GM12892 (cell line): Measurements from ENCODE around the gene TENM3.

Experiments used
- DNase-seq: peaks from one replicate; pipeline ENCODE4 v3.0.0; 2011; ENCODE audit not compliant: insufficient read length
- FAIRE-seq: peaks from 2 replicates; lab custom pipeline; 2011; peaks lifted over from hg19 to GRCh38; lab: Jason Lieb, UNC
- POLR2A ChIP-seq: IDR thresholded peaks from 2 replicates; pipeline ENCODE4 v1.6.1; 2011; ENCODE audit warnings: low read depth, low read length, control low read depth
- POLR2AphosphoS5 ChIP-seq: IDR thresholded peaks from 2 replicates; pipeline ENCODE4 v1.6.1; 2011; ENCODE audit warnings: low read depth, low read length, control low read depth
- TAF1 ChIP-seq: IDR thresholded peaks from 2 replicates; pipeline ENCODE4 v1.6.1; 2011; ENCODE audit warnings: low read depth, mild to moderate bottlenecking, control low read depth, low read length, borderline replicate concordance

Gene TENM3

DNA sequence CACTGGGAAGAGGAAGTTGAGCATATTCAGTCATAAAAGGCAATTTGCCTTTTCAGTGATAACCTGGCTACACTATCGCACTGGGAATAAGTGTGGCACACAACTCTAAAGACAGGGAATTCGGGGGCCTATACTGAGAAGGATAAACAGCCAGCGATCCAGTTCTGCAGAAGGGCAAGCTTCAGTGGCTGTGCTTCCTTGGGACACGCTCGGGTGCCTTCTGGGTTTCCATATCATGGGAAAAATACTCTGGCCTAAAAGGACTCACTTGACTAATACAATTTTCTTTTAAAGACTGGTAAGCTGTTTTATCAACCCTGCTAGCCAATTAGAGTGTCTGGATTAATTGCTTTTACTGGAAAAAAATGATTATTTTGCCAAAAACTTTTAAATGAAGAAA, 58.5 kb downstream of the TENM3 start:
- no peak for FAIRE-seq
- TF ChIP-seq TAF1 (no peak), POLR2AphosphoS5 (no peak), POLR2A (no peak)
- no peak for DNase-seq

DNA sequence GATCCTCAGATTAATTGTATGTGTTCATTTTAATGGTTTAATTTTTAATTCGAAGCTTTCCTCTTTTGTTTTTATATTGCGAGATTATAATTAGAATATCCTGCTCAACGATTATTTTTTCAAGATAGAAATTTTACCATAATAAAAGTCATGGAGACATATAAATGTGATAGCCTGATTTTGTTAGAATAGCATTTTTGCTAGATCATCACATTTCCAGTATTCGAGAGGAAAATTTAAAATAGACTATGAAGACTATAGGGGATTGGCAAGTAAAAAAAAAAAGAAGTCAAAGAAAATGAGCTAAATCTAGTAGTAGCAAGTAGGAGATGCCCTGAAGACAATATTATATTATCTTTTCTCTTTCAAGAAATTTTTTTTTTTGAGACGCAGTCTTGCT, 60.6 kb downstream of the TENM3 start:
- no peak for TF ChIP-seq POLR2AphosphoS5
- no peak for TF ChIP-seq POLR2A
- no peak for TF ChIP-seq TAF1
- FAIRE-seq (no peak), DNase-seq (no peak)

DNA sequence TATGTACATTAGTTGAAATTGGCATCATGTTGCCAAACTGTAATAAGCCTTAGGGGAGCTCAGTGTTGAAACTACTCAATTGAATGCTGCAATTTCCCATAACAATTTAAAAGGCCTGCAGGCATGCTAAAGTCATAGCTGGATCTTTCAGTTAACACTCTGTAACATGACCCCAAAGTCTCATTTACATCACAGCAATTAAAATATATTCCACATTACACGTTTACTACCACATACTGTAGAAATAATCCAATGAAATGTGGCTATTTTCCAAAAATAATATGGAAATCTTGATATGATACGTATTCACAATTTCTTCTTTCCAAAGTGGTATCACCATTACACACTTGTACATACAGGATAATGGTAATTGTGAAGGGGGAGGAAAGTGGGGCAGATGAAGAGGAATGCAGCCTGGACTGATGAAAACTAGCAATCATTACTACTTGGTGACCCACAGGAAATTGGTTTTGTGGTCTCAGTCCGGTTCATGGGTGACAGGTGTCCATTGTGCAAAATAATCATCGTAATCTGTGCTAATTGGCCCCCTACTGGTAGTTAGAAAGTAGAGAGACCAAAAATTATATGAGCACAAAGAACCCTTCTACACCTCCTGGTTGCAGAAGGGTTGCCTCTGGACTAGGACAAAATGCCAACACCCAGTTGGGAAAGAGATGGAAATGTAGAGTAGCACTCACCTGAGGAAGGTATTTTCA, 63.7 kb downstream of the TENM3 start:
- FAIRE-seq (no peak), DNase-seq (no peak)
- TF ChIP-seq TAF1: no peak

DNA sequence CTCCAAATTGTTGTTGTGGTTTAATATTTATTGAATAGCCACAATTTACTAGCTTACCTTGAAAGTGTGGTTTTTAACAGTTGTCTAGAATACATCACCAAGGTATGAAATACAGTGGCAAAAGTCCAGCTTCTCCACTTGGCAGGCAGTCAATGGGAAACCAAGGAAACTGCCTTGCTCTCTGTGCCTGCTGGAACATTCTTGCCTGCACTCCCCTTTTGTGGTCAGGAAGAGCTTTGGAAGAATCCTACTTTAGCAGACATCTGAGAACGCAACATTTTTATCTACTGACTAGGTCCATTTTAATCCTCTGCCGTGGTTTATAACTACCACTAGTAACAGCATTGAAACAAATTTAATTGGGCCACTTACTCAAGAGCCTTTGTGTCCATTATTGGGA, 64.5 kb downstream of the TENM3 start:
- FAIRE-seq: no peak
- TF ChIP-seq POLR2AphosphoS5 (no peak), TAF1 (no peak), POLR2A (no peak)
- no peak for DNase-seq

DNA sequence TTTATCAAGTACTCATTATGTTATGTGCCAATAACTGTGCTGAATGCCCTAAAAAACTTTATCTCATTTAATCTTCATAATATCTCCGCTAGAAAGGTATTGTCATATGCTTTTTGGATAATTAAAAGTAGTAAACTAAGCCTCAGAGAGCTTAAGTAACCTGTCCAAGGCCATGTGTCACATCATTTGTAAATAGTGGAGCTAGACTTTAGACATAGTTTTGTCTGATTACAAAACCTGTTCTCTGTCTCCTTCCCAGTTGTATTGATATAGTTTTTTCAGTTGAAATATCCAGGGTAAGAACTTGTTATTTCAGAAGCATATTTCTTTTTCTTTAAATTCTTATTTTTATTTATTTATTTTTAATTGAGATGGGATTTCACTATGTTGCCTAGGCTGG, 66.7 kb downstream of the TENM3 start:
- no peak for DNase-seq
- FAIRE-seq: no peak
- TF ChIP-seq POLR2A: no peak
- no peak for TF ChIP-seq TAF1
- TF ChIP-seq POLR2AphosphoS5: no peak

DNA sequence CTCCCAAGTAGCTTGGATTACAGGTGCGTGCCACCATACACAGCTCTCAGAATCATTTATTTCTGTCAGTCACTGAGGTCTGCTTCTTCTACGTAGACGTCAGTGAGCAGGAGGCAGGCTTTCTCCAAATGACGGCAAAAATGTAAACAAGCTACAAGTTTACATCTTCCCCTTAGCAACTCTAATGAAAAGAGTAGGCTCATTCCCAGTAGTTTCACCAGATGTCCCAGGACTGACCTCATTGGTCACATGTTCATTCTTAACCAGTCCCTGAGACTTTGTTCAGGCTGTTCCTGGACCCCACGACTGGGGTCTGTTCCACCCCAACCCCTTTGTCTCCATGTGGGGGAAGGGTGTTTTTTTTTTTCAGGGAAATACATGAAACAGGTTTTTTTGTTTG, 67.1 kb downstream of the TENM3 start:
- TF ChIP-seq POLR2A: no peak
- TF ChIP-seq POLR2AphosphoS5: no peak
- TF ChIP-seq TAF1: no peak
- DNase-seq: no peak
- no peak for FAIRE-seq

DNA sequence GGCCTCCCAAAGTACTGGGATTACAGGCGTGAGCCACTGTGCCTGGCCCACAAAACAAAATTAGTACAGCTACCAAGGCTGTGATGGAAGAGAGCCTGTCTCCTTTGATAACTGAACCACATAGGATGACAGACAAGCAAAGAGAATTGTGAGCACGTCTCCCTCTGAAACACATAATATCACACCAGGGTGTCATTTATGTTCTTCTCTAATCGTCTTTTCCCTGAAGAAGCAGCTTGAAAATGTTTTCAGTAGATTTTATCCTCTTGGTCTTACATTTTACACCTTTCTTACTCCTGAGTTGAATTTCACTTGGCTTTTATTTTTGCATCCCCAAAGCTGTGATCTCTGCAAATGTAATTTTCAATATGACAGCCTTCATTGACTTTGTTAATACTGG, 67.8 kb downstream of the TENM3 start:
- no peak for TF ChIP-seq POLR2AphosphoS5
- no peak for TF ChIP-seq TAF1
- TF ChIP-seq POLR2A: no peak
- FAIRE-seq: no peak
- no peak for DNase-seq

DNA sequence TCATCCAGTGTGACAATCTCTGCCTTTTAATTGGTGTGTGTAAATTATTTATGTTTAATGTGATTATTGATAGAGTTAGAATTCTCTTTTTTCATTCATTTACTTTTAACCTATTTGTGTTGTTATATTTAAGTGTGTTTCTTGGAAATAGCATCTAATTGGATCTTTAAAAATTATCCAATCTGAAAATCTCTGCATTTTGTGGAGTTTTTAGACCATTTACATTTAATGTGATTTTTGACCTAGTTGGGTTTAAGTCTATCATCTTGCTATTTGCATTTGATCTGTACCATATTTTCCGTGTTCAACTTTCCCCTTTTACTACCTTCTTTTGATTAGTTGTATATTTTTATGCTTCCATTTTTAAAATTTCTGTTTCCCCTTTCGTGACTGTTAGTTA, 71.3 kb downstream of the TENM3 start:
- DNase-seq (no peak), FAIRE-seq (no peak)
- TF ChIP-seq POLR2AphosphoS5 (no peak), TAF1 (no peak), POLR2A (no peak)

DNA sequence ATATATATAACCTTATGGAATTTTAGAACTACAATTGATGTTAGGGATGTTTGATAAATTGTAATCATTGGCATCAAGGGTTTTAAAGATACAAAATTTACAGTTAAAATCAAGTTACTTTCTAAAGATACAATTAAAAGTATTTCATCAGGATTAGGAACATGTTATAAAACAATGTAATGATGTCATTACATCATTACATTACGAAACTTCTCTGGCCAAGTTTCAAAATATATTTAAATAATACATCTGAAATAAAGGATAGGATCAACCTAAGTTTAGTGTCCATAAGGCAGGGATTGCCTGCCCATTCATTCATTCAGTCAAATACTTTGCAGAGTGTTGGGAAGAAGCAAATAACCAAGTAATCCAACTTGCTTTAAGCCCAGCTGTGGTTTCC, 75.1 kb downstream of the TENM3 start:
- FAIRE-seq: no peak
- TF ChIP-seq POLR2AphosphoS5: no peak
- TF ChIP-seq POLR2A: no peak
- no peak for TF ChIP-seq TAF1
- no peak for DNase-seq

DNA sequence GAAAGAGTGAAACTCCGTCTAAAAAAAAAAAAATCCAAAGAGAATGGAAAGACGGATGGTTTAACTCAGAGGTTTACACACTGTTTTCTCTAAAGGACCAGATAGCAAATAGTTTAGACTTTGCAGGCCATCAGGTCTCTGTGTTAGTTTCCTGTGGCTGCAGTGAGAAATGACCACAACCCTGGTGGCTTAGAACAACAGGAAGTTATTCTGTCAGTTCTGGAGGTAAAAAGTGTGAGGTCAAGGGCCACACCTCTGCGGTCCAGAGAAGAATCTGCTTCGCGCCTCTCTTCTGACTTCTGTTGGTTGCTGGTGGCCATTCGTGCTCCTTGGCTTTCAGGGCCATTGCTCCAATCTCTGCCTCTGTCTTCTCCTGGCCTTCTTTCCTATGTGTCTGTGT, 76.9 kb downstream of the TENM3 start:
- FAIRE-seq (no peak), DNase-seq (no peak)
- TF ChIP-seq POLR2A: no peak
- no peak for TF ChIP-seq TAF1

DNA sequence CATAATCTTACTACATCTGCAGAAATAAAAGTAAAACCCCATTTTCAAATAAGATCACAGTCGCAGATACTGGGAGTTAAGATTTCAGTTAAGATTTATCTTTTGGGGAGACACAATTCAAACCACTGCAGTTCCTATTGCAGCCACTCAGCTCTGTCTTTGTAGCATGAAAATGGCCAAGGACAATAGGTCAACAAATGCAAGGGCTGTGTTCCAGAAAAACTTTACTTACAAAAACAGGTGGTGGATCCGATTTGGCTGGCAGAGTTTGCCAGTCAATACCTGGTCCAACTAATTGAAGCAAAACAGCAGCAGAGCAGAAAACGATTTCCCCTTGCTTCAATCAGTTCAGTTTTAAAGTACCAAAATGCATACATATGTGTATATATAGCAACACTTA, 77.4 kb downstream of the TENM3 start:
- no peak for FAIRE-seq
- DNase-seq: no peak
- TF ChIP-seq POLR2AphosphoS5 (no peak), TAF1 (no peak)

DNA sequence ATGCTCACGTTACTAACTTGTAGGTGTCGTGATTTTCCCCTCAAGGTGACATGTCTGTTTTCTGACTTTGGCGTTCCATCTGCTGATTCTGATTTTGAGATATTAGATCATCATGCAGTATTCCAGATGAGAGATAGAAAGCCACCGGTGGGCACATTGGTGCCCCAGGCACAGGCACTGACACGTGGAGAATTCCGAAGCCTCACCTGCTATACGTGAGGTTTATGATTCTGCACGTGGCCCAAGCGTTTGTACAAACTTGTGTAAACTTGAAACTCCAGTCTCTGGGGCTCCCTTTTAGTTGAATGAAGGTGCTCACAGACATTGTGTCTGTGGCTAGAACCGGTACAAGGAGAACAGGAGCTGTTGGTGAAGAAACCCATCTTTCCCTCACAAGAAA, 81.1 kb downstream of the TENM3 start:
- no peak for TF ChIP-seq POLR2AphosphoS5
- TF ChIP-seq POLR2A: no peak
- TF ChIP-seq TAF1: no peak
- DNase-seq: no peak
- no peak for FAIRE-seq

DNA sequence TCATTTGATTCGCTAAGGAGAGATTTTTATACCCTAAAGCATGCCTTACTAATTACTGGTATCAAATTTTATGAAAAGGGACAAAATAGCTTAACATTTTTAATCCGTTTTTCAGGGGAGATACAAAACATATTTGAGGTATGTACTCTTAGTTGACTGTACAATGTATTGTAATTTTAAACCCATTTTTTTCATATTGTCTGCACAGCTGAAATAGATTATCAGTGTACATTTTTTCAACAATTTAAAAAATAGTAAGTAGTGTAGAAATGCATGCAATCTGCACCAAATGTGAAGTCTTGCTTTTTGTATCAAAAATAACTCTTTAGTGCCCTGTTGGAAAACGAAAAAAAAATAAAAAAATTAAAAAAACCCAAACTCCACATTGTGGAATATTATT, 82.2 kb downstream of the TENM3 start:
- DNase-seq (no peak), FAIRE-seq (no peak)
- TF ChIP-seq TAF1 (no peak), POLR2A (no peak), POLR2AphosphoS5 (no peak)

DNA sequence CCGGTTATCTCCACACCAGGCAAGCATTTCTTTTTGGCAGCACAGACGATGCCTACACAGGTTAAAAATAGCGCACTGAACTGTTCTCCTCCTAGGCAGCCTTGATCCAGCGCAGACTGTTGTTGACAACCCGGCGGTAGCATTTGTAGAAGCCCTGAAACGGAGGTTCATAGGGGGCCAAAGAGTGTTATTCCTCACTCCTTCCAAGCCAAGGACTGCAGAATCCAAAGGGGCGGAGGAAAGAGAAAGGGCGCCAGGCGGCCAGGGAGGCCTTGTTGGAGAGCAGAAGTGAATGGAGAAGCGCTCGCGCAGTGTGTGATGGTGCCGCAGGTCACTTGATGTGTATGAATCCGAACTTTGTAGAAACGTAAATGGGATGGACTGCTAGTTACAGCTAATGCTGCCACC, 82.7 kb downstream of the TENM3 start:
- TF ChIP-seq TAF1: no peak
- TF ChIP-seq POLR2A: no peak
- TF ChIP-seq POLR2AphosphoS5: no peak
- no peak for DNase-seq
- no peak for FAIRE-seq
